Measurements from ENCODE around the gene PGD.
A peak's percentile ranks its signal among the peaks of the same experiment; 100 is the strongest.
"Not testable (repeated sequence)": the region's sequence is repeated elsewhere in the genome, so short reads cannot be mapped to it uniquely, and the experiment has no call there.

PGD gene

DNA sequence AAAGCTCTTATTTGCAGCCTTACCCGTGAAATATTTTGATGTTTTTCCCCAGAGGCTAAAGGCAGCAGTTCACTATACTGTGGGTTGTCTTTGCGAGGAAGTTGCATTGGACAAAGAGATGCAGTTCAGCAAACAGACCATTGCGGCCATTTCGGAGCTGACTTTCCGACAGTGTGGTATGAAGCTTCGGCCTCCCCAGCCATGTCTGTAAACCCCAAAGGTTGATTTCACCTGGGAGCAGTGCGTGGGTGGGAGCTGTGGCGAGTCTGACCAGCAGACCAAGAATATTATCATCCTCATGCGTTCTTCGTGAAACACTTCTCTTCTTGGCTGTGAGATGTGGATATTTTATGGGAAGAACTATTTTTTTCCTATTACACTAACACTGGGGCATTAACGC lies 34.9 kb downstream of the PGD start:
- DNase-seq, result no peak

DNA sequence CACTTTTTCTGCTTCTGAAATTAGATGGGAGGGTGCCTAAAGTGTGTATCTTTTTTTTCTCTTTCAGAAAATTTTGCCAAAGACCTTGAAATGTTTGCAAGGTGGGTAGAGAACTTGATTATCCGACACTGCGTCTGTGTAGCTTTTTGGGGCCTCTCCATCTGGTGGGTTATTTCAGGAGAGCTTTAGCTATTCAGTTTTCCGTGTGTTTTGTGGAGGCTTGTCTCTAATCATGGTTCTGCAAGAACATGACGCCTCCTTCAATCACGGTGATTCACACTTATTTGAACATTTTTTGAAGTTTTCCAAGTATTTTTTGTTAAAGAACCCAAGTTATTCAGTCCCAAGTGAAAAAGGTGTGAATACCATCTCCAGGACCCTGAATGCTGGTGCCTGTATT lies 35.7 kb downstream of the PGD start:
- DNase-seq, result peak in 1 of 56 donors; percentile 19

DNA sequence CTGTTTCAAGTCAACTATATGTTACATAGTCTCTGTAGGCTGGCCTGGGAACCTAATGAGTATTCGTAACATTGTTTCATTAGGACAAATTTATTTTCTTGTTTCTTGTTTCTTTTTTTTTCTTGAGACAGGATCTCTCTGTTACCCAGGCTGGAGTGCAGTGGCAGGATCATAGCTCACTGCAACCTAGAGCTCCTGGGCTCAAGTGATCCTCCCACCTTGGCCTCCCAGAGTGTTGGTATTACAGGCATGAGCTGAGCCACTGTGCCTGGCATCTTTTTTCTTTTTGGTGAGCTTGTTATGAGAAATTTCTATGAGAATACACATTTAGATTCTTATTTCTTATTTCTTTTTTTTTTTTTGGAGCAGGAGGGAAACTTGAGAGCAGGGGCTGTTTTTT lies 38.2 kb downstream of the PGD start:
- DNase-seq, result no peak

DNA sequence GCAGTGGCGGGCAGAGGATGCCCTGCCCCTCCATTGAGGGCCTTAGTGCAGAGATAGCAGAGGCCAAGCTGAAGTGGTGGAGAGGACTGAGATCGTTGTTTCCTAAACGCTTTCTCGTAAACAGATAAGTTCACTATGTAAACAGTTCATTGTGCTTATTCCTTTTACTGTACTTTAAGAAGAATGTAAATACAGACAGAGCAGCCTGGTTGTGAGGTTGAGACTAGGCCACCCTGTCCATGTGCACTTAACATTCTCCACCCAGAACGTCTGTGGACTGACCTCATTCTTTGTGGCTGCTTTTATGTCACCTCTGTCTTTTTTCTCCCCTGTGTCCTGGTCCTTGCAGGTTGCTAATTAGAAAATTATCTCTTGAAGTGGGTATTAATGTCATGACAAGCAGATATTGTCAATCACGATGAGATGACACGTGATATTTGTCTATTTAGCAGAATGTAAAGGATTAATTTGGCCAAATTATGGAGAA lies 39.9 kb downstream of the PGD start:
- DNase-seq, result no peak

DNA sequence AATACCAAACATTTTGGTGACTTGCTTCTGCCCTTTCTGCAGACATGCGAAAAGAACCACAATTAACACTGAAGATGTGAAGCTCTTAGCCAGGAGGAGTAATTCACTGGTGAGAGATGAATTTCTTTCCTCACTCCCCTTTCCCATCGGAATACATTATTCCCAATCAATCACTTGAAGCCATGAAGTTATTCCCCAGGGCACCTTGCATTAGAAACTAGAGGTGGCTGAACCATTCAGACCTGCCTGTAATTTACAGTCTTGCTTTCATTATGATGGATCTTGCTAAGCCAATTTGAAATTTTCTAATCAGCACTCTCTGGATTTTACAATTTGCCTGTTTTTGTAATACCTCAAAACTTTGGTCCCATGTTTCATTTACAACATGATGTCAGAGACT lies 41.4 kb downstream of the PGD start:
- no peak for DNase-seq

DNA sequence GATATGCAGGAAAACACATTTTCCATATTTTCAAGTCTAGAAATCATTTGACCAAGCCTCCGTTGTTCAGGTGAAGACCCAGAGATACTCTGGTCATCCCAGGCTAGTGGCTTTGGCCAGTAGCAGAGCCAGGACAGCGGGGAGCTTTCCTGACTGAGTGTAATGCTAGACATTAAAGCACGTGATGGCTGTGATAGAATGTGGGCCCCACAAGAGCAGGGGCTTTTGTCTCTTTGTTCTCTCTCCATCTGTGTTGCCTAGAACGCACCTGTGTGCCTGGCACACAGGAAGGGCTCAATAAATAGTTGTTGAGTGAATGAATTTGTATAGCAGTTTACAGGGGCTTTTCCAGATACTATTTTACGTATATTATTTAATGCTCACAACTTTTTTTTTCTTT lies 41.9 kb downstream of the PGD start:
- DNase-seq, result no peak

DNA sequence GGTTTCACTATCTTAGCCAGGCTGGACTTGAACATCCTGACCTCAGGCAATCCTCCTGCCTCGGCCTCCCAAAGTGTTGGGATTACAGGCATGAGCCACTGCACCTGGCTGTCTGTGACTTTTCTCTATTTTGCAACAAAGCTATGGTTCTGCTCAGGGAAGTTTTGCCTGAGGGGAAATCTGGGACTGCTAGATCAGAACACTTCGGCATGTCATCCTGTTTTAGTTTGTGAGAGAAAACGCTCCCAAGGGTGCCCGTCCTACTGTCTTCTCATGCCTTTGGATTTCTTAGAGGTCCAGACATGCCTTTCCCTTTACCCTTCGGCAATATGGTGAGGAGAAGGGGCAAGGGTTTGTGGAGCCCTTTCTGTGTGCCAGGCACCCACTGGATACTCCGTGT lies 45.4 kb downstream of the PGD start:
- no peak for DNase-seq

DNA sequence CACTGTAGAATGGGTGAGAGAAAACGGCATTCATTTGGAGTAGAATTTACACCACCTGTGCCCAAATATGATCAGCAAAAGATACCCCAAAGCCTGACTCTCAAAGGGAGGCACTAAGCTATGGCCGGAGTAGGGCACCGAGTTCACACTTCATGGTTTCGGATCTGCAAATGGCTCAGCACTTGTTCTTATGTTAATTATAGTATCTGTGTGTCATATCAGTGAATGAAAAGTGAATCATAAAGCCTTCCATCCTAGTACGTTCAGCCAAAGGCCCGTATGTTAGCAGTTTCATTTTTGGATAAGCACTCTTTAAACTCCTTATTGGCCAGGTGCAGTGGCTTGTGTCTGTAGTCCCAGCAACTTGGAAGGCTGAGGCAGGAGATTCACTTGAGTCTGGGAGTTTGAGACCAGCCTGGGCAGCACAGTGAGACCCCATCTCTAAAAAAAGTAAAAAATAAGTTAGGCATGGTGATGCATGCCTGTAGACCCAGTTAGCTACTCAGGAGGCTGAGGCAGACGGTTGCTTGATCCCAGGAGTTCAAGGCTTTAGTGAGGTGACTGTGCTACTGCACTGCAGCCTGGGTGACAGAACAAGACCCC lies 46.0 kb downstream of the PGD start:
- DNase-seq, result no peak

DNA sequence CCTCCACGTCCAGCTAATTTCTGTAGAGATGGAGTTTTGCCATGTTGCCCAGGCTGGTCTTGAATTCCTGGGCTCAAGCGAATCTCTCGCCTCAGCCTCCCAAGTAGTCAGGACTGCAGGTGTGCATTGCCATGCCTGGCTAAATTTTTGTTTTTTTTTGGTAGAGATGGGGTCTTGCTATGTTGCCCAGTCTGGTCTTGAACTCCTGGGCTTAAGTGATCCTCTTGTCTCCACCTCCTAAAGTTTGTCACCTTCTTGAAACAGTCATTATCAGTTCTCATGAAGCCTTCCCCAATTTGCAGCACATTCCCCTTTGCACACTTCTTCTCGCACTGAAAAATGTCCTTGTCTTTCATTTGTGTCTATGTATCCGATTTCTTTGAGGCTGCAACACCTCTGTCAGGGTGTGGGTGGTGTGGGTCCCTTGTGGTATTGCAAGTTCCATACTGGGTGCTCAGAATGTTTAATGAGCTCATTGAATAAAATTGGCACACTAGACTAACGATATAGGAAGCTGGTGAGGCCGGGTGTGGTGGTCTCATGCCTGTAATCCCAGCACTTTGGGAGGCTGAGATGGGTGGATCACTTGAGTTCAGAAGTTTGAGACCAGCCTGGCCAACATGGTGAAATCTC lies 48.0 kb downstream of the PGD start:
- DNase-seq, result no peak

DNA sequence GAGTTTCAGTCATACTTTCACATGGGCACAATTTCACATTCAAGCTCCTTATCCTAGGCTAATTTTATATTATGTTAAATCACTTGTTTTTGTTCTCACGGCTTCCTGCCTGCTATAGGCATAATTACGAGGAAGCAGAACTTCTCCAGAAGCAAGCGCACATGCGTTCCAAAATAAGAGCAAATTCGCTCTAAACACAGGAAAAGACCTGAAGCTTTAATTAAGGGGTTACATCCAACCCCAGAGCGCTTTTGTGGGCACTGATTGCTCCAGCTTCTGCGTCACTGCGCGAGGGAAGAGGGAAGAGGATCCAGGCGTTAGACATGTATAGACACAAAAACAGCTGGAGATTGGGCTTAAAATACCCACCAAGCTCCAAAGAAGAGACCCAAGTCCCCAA lies 50.9 kb downstream of the PGD start, which contains the start of gene CORT:
CORT (plus strand) TSS at position 281 of the 400 bp plus-strand sequence. CDS start 193 bp downstream, outside the sequence.
- no peak for DNase-seq

DNA sequence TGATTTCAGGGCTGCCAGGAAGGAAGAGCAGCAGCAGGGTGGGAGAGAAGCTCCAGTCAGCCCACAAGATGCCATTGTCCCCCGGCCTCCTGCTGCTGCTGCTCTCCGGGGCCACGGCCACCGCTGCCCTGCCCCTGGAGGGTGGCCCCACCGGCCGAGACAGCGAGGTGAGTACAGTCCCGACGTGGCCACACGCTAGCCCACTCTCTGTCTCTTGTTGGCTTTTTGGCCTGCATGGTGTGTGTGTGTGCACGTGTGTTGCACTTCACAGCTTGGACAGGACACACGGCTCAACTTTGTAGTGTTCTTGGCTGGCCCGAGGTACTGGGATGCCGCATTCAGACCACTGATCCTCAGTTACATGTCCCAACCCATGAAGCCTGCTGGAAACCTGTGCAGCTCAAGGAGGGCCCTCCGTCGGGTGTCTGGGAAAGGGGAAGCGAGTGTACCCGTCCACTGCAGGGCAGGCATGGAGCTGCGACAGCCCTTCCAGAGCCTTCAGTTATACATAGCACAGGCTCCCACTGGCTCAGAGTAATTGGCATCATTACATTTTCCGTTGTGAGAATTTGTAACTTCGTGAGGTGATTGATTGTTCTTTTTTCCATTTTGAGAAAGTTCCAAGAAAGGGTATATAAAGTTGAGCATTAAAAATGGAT lies 51.4 kb downstream of the PGD start:
- DNase-seq, result no peak

DNA sequence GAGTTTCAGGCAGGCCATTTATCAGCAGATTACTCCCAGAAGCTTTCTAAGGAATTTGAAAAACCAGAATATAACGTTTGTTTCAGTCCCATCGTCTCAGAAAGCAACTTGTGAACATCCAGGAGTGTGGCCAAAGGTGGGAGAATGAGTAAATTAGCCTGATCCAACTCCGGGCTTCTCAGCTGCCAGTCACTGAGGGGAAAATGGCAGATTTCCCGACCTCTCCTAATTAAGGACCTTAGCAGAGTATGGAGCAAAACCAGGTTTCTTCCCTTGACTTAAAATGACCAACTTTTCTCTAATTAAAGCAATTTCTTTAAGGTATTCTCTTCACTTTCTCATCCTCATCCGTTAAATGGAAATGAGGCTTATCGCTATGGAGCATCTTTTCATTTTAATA lies 52.0 kb downstream of the PGD start:
- DNase-seq, result no peak

DNA sequence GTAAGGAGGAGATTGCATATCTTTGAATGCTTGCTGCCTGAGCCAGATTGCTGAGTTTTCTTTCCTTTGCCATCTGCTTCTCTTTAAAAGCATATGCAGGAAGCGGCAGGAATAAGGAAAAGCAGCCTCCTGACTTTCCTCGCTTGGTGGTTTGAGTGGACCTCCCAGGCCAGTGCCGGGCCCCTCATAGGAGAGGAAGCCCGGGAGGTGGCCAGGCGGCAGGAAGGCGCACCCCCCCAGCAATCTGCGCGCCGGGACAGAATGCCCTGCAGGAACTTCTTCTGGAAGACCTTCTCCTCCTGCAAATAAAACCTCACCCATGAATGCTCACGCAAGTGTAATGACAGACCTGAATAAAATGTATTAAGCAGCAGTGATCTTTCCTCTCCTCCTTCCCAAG lies 52.4 kb downstream of the PGD start:
- no peak for DNase-seq

DNA sequence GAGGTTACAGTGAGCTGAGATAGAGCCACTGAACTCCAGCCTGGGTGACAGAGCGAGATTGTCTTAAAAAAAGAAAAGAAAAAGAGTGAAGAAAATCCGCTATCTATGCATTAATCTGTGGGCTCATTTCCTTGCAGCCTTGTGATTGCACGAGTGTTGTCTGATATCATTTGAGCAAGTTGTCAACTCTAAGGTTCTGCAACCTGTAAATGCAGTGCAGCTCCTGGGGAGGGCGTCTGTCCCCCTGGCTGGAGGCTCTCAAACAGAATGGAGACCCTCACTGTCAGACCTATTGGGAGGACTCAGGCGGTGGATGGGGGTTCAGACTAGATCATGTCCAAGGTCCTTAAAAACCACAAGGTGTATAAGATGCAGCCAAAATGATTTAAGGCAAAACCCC lies 57.2 kb downstream of the PGD start:
- DNase-seq, result no peak

DNA sequence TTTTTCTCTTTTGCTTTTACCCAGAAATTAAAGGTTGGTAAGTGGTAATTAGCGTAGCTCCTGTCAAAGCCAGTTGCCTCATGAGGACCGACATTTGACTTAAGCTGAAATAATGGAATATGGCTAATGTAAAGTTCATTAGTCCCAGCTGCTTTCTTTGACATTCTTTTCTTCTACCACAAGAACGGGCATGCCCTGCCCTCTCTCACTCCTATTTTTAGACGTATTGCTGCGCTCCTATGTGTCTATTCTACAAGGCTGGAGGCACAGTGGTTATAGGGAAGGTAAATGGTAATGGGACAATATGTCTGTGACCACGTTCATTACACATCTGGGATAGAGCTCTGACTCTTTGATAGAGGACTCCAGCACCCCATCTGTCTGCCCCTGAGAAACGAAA lies 57.8 kb downstream of the PGD start:
- no peak for DNase-seq

DNA sequence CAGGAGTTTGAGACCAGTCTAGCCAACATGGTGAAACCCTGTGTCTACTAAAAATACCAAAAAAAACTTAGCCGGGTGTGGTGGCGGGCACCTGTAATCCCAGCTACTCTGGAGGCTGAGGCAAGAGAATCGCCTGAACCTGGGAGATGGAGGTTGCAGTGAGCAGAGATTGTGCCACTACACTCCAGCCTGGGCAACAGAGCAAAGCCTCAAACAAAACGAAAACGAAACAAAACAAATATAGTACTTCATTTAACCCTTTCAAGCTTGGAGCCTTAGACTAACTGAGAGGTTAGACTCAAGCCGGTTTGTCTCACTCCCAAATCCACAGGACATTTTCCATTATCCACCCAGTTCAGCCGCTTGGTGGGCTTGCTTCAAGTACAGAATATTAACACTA lies 58.6 kb downstream of the PGD start:
- not testable (repeated sequence) for DNase-seq

DNA sequence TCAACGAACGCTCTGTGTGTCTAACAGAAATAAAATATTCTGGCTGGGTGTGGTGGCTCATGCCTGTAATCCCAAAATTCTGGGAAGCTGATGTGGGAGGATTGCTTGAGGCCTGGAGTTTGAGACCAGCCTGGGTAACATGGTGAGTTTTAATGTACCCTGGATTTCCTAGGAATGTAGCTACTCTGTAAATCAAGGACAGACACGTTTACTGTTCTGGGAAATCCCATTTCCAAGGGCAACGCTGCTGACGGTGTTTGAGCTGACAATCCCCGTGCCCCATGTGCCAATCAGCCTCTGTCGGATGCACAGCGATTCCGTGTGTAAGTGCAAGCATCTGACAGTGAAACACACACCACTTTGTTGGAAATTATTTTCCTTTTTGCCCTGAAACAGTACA lies 59.0 kb downstream of the PGD start:
- no peak for DNase-seq

DNA sequence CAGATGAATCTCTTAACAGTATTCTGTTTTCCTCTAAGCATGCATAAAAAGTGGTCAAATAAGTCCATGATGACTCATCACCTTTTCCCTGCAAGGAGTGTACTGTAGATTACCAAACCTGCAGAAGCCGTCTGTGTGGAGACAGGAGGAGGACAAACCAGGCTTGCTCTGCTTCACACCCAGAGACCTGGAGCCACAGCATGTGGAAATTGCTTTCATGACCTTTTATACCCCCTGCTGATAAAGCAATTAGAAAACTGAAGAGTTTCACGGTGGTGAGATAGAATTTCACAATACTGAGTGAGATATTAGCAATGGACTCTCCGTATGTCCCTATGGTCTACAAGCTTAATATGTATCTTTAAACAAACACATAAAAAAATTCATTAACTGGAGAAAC lies 60.3 kb downstream of the PGD start:
- DNase-seq, result no peak

DNA sequence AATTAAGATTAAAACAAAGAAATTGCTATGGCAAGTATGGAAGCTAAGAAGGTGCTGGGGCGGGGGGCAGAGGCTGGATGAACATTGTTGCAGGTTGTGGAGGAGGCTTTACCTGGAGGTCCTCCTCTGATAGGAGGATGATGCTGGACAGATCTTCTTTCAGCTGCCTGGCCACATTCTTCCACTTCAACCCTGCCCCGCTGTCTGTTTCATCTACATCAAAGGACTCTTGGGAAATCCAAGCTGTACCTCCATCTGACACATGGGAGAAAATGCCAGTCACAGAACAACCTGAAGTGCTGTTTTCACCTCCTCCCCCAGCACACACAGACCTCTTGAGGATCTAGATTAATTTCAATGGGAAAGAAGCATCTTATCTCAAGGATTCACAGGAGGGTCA lies 68.2 kb downstream of the PGD start:
- DNase-seq, result no peak

DNA sequence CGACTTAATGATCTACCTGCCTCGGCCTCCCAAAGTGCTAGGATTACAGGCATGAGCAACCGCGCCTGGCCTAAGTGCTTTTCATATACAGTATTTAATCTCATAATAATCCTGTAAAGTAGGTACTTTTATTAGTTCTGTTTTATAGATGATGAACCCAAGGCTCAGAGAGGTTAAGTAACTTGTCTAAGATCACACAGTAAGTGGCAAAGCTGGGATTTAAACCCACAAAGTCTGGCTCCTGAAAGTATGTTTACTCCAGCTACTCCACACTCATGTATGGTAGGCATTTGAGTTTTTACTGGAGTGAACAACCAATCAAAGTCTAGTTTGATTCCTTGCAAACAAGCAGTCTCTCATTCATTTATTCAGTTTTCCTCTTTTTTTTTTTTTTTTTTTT lies 71.2 kb downstream of the PGD start:
- DNase-seq, result no peak

All from nucleus accumbens (tissue), 56 donors.